Measurements from ENCODE around the gene RNF125.
A peak's percentile ranks its signal among the peaks of the same experiment; 100 is the strongest.
"Not testable (repeated sequence)": the region's sequence is repeated elsewhere in the genome, so short reads cannot be mapped to it uniquely, and the experiment has no call there.

Gene RNF125

DNA sequence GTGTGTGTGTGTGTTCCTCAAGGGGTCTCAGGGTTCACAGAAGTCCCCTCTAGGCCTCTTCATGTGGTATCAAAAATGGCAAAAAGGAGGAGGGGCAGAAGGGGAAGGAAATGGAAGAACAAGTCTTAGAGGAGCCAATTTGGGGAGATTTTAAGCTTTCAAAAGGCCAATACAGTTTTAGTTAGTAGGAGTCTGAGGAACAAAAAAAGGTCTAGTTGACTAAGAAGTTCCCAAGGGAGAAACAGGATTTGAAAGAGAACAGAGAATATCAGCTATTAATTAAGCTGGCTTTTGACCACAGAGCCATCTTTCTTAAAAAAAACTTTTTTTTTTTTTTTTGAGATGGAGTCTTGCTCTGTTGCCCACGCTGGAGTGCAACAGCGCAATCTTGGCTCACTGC lies 7.1 kb downstream of the RNF125 start:
- DNase-seq (ENCODE audit: low read depth), result no peak

DNA sequence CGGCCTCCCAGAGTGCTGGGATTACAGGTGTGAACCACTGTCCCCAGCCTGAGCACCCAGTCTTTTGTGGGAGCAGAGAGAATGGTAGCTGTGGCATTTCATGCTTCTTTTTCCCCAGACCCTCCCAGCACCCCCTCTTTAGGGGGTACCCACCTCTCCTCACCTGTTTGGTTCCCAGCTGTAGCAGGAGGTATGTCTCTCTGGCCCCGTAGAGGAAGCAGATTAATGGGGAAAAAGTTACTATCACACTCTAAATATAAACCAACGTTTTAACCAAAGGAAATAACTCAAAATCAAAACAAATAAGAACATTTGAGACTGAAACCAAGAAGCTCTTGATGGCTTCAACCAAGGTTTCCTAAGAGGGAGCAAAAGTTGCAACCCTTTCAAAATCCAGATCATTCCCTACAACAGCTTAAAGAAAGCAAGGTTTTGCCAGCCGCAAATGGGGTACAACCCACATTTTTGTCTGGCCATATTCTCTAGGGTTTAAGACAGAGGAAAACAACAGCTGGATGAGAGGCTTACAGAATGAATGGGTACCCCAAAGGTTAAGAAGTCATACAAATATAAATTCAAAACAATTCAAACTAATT lies 8.0 kb downstream of the RNF125 start:
- no peak for DNase-seq (ENCODE audit: low read depth)

DNA sequence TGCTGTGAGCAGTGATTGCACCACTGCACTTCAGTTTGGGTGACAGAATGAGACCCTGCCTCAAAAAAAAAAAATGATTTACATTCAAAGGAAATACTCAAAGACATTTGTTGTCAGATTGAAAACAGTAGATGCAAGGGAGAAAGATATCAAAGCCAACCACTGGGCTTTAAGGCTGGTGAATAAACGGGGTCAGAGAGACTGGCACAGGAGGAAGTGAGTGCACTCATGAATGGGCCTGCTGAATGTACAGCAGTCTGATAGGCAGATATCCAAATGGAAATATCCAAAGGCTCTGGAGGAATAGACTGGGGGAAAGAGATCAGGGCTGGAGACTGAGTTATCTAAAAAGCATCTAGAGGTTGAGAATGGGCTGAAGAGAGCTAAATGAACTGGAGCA lies 10.9 kb downstream of the RNF125 start:
- no peak for DNase-seq (ENCODE audit: low read depth)

DNA sequence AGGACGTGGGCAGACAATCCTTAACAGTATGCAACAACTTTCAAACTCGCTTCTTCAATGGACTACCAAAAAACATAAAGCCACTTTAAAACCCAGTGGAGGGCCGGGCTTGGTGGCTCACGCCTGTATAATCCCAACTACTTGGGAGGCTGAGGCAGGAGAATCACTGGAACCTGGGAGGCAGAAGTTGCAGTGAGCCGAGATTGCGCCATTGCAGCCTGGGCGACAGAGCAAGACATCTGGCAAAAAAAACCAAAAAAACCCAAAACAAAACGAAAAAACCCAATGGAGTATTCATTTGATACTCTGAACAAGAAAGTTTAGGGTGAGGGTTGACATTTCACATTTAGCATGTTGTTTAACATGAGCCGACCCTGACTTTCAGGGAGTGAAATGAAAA lies 14.0 kb downstream of the RNF125 start:
- DNase-seq (ENCODE audit: low read depth), result no peak

DNA sequence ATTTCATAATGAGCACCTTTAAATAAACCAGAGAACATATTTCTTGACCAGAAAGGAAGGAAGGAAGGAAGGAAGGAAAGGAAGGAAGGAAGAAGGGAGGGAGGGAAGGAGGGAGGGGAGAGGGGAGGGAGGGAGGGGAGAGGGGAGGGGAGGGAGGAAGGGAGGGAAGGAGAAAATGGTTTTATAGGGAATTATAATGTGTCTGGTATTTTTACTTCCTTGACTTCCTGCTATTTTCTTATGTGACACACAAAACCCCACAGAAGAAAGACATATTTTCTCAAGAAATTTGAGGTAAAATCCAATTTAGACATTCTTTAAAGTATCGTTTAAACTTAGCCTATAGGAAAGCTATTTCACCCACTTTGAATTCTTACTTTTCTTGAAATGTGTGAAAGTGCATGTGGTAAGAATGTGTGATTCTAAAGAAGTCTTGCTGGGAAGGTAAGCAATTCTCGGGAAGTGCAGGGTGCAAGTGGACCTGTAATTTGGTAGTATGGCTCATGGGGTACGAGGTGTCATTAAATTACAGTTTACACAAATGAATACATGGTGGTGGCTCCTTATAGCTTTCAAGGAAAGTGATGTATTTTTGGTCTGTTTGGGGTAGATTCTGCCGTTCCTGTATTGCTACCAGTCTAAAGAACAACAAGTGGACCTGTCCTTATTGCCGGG lies 18.0 kb downstream of the RNF125 start:
- DNase-seq (ENCODE audit: low read depth), result no peak

DNA sequence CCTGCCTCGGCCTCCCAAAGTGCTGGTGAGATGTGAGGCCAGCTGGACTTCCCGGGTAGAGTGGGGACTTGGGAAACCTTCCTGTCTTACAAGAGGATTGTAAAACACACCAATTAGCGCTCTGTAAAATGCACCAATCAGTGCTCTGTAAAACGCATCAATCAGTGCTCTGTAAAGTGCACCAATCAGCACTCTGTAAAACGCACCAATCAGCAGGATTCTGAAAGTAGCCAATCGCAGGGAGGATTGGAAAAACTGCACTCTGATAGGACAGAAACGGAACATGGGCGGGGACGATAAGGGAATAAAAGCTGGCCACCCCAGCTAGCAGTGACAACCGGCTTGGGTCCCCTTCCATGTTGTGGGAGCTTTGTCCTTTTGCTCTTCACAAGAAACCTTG lies 19.0 kb downstream of the RNF125 start:
- no peak for DNase-seq (ENCODE audit: low read depth)

DNA sequence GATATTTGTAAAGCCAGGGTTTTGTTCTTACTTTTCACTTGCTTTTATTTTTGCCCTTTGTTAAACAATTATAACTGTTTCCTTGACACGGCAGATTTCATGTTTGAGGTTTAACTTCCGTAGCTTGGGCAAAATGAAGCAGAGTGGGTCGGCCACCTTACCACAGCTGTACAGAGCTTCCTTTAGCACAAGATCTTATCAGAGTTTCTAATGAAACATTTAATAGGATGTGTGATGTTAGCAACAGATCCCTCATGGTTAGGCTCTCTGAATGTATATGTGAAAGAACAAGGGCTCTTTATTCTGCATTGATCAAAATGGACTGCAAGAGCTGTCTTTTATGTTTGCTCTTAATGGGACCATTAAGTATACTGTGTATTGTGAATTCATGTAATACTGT lies 22.3 kb downstream of the RNF125 start:
- no peak for DNase-seq (ENCODE audit: low read depth)

DNA sequence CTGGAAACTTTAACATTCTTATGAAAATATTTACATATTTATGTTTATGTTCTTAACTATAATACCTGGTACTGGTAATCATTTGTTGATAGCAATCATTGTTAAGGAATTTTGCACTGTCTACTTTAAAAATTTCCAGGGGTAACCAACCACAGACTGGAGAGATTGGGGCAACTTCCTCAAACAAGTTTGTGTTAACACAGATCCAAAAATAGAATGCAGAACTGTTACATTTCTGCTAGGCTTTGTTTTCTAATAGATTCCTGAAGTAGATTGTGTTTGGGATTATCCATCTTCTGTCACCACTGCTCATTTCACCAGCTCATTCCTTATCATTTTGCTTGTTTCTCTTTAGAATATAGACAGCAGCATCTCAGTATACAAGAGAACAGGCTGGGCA lies 23.7 kb downstream of the RNF125 start:
- no peak for DNase-seq (ENCODE audit: low read depth)

DNA sequence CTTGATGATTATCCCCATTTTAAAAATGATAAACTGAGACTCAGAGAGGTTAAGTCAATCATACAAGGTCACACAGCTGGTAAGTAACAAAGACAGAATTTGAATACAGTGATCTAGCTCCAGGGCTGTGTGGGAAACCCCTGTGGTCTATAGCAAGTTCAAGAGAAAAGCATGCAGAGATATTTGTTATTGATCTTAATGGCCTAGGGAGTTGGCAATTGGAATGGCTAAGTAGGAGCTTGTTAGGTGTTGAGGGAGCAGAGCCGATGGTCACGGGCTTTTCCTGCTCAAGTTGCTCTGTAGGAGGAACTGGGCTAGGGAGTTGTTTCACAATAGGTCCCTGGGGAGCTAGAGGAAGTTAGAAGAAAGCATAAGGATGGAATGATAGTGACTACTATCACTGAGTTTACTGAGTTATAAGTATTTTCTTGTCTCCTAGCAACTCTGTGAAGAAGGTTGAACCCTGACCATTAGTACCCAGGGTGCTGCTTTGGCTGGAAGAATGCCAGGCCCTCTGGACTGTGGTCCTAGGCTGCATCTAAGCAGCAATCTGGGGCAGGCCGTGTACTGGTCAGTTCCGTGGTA lies 30.0 kb downstream of the RNF125 start:
- DNase-seq (ENCODE audit: low read depth), result peak; percentile 9

DNA sequence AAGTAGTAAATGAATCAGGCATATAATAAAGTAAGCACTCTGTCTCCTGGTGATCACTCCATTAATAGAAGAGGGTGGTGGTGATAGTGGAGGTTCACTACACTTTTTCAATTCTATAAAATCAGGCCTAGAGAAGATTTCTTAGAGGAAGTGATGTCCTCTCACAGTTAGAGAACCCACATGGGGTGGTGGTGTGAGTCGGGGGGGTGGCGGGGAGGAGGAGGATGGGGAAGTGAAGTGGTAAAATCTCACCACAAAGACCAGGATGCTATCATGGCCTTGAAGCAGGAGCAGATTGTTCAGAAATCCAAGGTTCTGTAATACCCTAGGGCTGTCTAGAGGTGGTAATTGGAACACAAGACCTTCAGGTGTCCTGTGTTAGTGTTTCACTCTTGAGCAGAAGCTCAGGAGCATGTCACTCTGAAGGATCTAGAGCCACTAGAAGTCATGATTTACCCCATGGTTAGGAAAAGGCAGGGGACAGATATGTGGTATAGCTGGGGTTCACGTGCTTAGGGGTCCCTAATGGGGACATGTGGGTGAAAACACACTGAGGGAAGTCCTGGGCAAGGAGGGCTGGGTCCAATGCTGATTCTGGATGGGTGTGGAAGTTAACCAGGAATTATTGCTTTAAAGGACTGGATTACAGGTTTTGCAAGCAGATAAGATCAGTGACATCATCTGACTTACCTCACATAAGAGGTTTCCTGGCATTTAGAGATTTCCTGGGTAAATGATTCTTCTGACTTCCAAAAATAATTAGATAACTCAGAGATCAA lies 31.0 kb downstream of the RNF125 start:
- DNase-seq (ENCODE audit: low read depth), result peak; percentile 10

DNA sequence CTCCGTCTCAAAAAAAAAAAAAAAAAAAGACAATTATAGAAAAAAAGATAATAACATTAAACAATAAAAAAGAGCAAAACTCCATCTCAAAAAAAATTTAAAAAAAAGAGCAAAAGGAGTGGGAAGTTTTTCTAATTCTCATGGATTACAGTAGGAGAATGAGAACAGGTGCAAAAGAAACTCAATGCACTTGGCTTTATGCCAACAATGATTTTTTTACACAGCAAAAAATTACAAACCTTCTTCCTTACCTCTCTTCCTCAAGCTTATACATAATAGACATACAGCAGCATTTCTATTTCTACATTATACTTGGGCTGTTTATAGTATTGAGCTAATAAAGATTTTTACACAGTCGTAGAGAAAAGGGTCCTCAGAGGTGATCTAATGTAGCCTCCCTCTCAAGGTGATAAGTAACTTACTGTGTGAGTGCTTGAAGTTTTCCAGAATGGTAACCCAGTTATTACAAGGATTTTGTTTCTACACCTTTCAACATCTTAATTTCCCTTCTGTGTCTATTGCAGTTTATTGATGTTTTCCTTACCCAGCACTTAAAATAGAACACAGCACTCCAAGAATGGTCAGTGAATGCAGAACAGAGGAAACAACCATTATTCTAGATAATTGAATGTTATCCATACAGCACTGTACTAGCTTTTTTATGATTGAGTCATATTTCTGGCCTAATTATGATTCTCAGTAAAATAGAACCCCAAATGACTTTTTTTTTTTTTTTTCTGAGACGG lies 38.2 kb downstream of the RNF125 start:
- DNase-seq (ENCODE audit: low read depth), result no peak

DNA sequence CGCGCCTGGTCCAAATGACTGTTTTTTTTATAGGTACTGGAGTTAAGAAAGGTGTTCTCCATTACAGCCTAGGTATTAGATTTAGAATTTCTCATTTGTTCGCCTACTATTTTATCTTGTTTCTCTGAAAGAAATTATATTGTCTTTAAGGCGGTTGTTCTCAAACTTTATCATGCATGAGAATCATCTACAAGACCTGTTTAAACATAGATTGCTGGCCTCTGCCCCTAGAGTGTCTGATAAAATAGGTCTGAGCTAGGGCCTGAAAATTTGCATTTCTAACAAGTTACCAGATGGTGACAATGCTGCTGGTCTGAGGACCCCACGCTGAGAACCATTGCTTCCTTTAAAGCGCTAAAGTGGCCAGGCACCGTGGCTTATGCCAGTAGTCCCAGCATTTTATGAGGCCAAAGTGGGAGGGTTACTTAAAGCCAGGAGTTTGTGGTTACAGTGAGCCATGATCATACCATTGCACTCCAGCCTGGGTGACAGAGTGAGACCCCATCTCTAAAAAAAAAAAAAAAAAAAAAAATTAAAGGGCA lies 39.1 kb downstream of the RNF125 start:
- DNase-seq (ENCODE audit: low read depth), result no peak

DNA sequence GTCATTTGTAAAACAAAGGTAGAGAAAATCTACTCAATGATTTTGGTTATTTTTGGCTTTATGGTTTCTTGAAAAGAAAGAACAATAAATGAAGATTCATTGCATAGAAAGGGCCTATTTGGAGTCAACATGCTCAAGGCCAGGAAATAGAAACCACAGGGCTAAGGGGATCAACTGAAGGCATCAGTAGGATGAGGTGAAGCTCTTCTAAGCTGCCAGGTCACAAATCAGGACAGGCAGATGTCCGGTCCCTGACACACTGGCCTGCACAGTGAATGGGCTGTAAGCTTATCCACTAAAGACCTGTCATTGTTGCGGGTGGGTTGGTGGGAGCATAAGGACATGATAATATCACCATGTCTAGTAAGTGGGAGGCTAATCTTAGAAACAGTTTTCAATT lies 41.4 kb downstream of the RNF125 start:
- no peak for DNase-seq (ENCODE audit: low read depth)

DNA sequence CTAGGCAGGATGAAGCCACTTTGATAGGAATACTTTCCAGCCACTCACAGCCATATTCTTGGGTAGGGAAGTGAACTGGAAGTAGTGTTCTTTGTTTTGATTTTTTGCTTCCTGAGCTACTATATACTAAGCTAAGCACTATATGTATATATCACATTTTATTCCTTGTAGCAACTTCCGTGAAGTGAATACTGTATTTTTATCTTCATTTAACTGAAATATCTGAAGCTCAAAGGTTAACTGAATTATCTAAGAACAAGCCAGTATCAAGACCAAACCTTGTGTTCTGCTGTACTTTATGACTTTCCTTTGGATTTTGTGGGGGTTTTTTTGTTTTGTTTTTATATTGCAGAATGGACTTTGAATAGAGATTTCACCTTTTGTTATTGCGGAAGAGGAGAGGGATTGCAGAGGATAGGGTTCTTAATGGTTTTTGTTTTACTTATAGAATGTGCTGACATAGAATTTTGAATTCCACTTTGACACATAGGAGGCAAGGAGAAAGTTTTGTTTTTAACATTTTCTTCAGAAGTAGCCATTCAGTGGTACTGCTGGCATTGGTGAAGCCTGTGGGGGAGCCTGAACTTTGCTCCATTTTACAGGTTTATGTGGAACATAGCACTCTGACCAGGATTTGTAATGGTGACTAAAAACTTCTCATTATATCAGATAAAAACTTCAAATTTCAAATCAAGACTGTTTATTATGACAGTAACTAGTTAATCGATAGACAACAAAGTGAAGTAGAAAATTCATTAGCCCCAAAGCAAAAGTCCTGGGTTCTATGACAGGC lies 48.9 kb downstream of the RNF125 start:
- no peak for DNase-seq (ENCODE audit: low read depth)

DNA sequence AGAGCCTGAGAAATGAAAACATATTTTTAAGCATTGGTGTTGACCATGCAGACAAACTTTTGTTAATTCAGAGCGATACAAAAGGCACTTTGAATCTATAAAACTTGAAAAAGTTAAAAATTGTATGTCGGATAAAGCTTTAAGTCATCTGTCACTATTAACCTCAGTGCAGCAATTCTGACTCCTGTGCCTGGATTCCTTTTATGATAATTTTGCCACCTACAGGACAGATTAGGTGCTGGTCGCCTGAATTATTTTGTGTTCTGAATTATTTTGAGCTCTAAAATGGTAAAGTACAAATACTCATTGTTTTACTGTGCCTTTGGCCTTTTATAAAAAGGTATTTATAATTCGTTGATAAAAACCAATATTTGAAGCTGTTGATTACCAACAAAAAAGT lies 53.7 kb downstream of the RNF125 start:
- DNase-seq (ENCODE audit: low read depth), result no peak

DNA sequence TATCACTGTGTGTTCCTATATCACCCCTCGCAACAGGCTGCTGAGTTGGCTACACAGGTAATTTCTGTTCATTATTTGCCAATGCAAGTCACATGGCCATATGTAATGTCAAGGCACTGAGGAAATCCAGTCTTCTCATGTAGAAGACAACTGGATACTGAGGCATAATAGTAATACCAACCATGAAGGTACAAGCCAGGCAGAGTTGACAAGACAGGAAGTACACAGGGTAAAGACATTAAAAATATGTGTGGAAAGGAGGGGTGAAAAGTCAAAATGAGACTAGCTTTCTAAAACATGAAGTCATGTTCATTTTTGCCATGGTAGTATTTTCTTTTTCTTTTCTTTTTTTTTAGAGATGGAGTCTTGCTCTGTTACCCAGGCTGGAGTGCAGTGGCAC lies 55.6 kb downstream of the RNF125 start:
- no peak for DNase-seq (ENCODE audit: low read depth)

DNA sequence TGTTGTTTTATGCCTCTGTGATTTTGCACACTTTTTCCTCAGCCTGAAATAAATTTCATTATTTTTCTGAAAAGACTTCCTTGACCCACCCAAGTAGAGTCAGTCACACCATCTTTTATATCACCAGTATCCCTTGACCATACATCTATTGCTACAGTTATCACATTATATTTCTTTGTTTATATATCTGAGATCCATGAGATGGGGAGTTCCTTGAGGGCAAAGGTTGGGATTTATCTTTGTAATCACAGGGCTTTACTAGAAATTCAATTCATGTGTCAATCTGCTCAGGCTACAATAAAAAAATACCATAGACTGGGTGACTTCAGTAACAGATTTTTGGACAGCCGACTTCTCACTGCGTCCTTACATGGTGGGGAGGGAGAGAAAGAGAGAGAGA lies 60.2 kb downstream of the RNF125 start:
- DNase-seq (ENCODE audit: low read depth), result no peak

DNA sequence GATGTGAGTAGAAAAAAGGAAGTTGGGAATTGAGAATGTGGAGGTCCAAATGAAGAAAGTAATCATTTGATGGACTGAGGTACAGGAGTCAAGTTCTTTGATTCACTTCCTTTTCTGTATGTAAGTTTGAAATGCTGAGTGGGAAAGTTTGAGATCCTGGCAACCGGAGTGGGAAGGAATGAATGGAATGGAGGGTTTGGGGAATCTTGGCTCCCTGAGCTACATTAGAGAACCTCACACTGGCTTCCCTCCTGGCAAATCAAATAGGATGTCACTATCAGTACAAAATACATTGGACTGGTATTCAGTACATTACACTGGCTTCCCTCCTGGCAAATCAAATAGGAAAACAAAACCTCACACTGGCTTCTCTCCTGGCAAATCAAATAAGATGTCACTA lies 63.3 kb downstream of the RNF125 start:
- no peak for DNase-seq (ENCODE audit: low read depth)

DNA sequence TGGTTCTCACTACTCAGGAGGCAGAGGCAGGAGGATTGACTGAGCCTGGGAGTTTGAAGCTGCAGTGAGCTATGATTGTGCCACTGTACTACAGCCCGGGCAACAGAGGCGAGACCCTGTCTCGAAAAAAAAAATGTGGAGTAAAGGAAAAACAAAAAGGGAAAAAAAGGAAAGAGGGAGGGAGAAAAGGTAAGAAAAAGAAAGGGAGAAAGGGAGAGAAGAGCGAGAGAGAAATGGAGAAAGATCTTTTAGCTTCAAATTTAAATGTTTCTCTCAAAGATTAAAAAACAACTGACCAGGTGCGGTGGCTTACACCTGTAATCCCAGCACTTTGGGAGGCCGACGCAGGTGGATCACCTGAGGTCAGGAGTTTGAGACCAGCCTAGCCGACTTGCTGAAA lies 65.2 kb downstream of the RNF125 start:
- no peak for DNase-seq (ENCODE audit: low read depth)

DNA sequence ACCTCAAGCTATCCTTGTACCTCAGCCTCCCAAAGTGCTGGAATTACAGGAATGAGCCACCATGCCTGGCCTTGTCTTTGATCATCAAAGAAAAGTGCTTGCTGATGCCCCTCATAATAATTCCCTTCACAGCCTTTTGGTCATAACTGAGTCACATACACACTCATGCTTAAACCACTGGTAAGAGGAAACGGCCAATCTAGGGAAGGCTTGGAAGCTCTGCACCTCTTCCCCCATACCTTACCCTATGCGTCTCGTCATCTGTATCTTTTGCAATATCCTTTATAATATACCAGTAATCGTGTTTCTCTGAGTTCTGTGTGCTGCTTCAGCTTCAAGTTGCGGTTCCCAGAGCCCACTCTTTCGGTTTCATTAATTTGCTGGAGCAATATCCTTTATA lies 68.3 kb downstream of the RNF125 start:
- DNase-seq (ENCODE audit: low read depth), result peak; percentile 72

DNA sequence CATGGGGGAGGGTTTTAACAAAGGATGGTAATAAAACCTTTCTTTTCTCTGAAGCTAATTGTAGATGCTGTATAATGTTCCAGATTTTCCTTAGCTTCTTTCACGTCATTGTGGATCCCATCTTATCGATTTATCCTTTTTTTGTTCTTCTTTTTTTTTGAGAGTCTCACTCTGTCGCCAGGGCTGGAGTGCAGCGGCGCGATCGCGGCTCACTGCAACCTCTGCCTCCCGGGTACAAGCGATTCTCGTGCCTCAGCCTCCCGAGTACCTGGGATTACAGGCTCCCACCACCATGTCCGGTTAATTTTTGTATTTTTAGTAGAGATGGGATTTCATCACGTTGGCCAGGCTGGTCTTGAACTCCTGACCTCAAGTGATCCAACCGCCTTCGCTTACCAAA lies 72.2 kb downstream of the RNF125 start:
- not testable (repeated sequence) for DNase-seq (ENCODE audit: low read depth)
